MCF 10A (cell line): ENCODE data around the gene MKS1. TPM values are rescaled to one million over a fixed set of nuclear protein-coding genes. Genes with fewer than 3 reads are reported as not detected.

Source experiments
- BruUV-seq: library from RNA; stranded (reverse); fragments of 400-500 nt; replicated peaks from 2 replicates; lab custom pipeline; 2021; lab: Mats Ljungman, UMichigan
- CTCF ChIA-PET: fragments of 300-600 bp; sonication (Branson Sonifier 250); formaldehyde crosslinking; extraction: SDS; loops from one replicate; lab custom pipeline; 2021; ENCODE audit warnings: antibody characterized with exemption, inconsistent platforms; lab: Yijun Ruan, JAX
- POLR2A ChIA-PET: fragments of 300-600, 350-650 bp; sonication (Branson Sonifier 250); formaldehyde crosslinking; extraction: SDS; loops from one replicate; lab custom pipeline; 2020; ENCODE audit warnings: antibody characterized with exemption, inconsistent platforms; lab: Yijun Ruan, JAX
- DNase-seq: peaks from one replicate; pipeline ENCODE4 v3.0.0-alpha.2; 2018; ENCODE audit not compliant: unreplicated experiment
- H3K27ac Mint-ChIP-seq: one replicate; pipeline ENCODE4 v1.8.0; 2022; ENCODE audit warnings: mild to moderate bottlenecking, low read depth, mixed read lengths; ENCODE audit not compliant: unreplicated experiment
- H3K27me3 Mint-ChIP-seq: one replicate; pipeline ENCODE4 v1.8.0; 2022; ENCODE audit warnings: mixed read lengths; ENCODE audit not compliant: insufficient read depth, unreplicated experiment
- H3K36me3 Mint-ChIP-seq: one replicate; pipeline ENCODE4 v1.8.0; 2022; ENCODE audit warnings: mild to moderate bottlenecking, moderate library complexity, mixed read lengths; ENCODE audit not compliant: insufficient read depth, unreplicated experiment
- H3K4me1 Mint-ChIP-seq: one replicate; pipeline ENCODE4 v1.8.0; 2022; ENCODE audit warnings: mixed read lengths; ENCODE audit not compliant: insufficient read depth, unreplicated experiment
- H3K4me3 Mint-ChIP-seq: one replicate; pipeline ENCODE4 v1.8.0; 2022; ENCODE audit warnings: mild to moderate bottlenecking, moderate library complexity, mixed read lengths; ENCODE audit not compliant: unreplicated experiment
- H3K9me3 Mint-ChIP-seq: one replicate; pipeline ENCODE4 v1.8.0; 2022; ENCODE audit warnings: mixed read lengths; ENCODE audit not compliant: unreplicated experiment
- CTCF ChIP-seq: fragments of 200-600 bp; IDR thresholded peaks from one replicate; pipeline ENCODE4 v1.8.0; 2022; ENCODE audit warnings: antibody characterized with exemption, mild to moderate bottlenecking; ENCODE audit not compliant: unreplicated experiment
- intact Hi-C: fragments of 100-400 bp; cut with micrococcal nuclease; formaldehyde crosslinking; loops from 2 replicates; pipeline ENCODE4 v1.14.1; 2022
- total RNA-seq: library from RNA; stranded (reverse); gene quantifications from 2 replicates; pipeline ENCODE4 v1.2.3, GENCODE V29; 2022

MKS1 gene
- total RNA-seq, 1 experiment from 2014 or later, result 15.4 TPM

DNA sequence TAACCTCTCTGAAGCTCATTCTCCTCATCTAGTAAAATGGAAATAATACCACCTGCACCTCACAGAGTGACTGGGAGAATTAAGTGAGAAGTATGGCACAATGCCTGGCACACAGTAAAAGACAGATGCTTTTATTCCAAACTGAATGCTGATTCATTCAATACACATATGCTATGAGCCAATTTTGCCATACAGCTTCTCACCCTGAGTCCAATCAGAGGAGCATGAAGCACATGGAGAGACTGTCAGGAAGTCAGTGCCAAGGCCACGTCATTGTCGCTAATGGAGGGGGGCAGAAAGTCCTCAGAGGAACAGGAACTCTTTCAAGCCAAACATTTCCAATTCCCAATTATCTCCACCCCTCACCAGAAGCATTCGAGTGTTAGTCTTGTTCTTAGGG lies 11.6 kb downstream of the MKS1 start:
- no peaks in the 10 kb centered on the region for H3K27me3 Mint-ChIP-seq
- no peaks in the 10 kb centered on the region for H3K4me1 Mint-ChIP-seq
- no peak overlapping the region for H3K4me3 Mint-ChIP-seq
- ChIA-PET POLR2A (no interaction called here), CTCF (no interaction called here)
- H3K27ac Mint-ChIP-seq, result no peak overlapping the region
- no peaks in the 10 kb centered on the region for H3K9me3 Mint-ChIP-seq
- no peak for DNase-seq
- peaks cover 27% of the 10 kb centered on the region for H3K36me3 Mint-ChIP-seq
- no peak for TF ChIP-seq CTCF
- BruUV-seq, result no TSS peak
- intact Hi-C loops, result no loop called here

DNA sequence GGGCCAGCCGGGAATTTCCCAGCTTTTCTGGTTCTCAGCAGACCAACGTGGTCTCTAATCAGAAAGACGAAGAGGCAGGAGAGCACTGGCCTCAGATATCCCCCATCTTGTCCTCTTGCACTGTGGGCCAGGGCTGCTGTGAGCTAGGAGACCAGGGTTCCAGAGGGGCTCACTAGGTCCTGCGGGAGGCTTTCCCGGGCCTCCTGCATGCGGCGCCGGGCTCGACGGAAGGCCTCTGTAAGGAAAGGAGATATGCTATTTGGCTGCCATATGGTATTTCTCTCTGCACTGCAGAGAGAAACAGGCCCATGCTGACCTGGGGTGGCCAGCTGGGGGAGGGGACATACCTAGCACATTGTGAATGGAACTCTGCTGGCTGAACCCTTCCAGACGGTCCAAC lies 13.1 kb downstream of the MKS1 start:
- ChIA-PET CTCF (interaction anchor here (0.6 kb wide), 1 partner anchor 247 kb away, joined by 3 read pairs; no protein-coding TSS in a partner anchor), POLR2A (interaction anchor here (1.1 kb wide), 1 partner anchor 13 kb away, joined by 3 read pairs; the partner anchor contains the start of gene MKS1)
- no peaks in the 10 kb centered on the region for H3K9me3 Mint-ChIP-seq
- DNase-seq, result no peak
- H3K27me3 Mint-ChIP-seq, result no peaks in the 10 kb centered on the region
- H3K27ac Mint-ChIP-seq, result no peak overlapping the region
- peaks cover 17% of the 10 kb centered on the region for H3K36me3 Mint-ChIP-seq
- H3K4me1 Mint-ChIP-seq, result no peaks in the 10 kb centered on the region
- TF ChIP-seq CTCF, result no peak
- no TSS peak for BruUV-seq
- H3K4me3 Mint-ChIP-seq, result no peak overlapping the region
- intact Hi-C loops, result no loop called here

- H3K4me1 Mint-ChIP-seq, result no peaks in the 10 kb centered on the region
Measured at GRCh38 chr17:58204796-58205195, 14.3 kb downstream of the MKS1 start.

GRCh38 chr17:58202859-58203258 lies 16.2 kb downstream of the MKS1 start:
- Mint-ChIP-seq H3K4me3 (no peak overlapping the region), H3K4me1 (no peaks in the 10 kb centered on the region), H3K9me3 (no peaks in the 10 kb centered on the region), H3K27ac (no peak overlapping the region), H3K36me3 (no peaks in the 10 kb centered on the region), H3K27me3 (peaks cover 11% of the 10 kb centered on the region)
- ChIA-PET POLR2A (no interaction called here), CTCF (interaction anchor here (0.6 kb wide), 1 partner anchor 53 kb away, joined by 7 read pairs; no protein-coding TSS in a partner anchor)
- no peak for TF ChIP-seq CTCF
- BruUV-seq, result no TSS peak
- intact Hi-C loops, result no loop called here
- DNase-seq, result no peak

More at GRCh38 chr17:58204796-58205195, 14.3 kb downstream of the MKS1 start:
- CTCF ChIA-PET, result interaction anchor here (0.6 kb wide), 1 partner anchor 903 kb away, joined by 5 read pairs; no protein-coding TSS in a partner anchor
- TF ChIP-seq CTCF, result no peak
- BruUV-seq, result no TSS peak
- DNase-seq, result no peak
- POLR2A ChIA-PET, result interaction anchor here (0.7 kb wide), 1 partner anchor 8 kb away, joined by 3 read pairs; no protein-coding TSS in a partner anchor
- intact Hi-C loops, result no loop called here
- no peak overlapping the region for H3K4me3 Mint-ChIP-seq
- H3K27ac Mint-ChIP-seq, result no peak overlapping the region
- no peaks in the 10 kb centered on the region for H3K27me3 Mint-ChIP-seq
- H3K36me3 Mint-ChIP-seq, result peaks cover 14% of the 10 kb centered on the region
- no peaks in the 10 kb centered on the region for H3K9me3 Mint-ChIP-seq
